Measurements from ENCODE around the gene CTCFL.
A peak's percentile ranks its signal among the peaks of the same experiment; 100 is the strongest.
"Not testable (repeated sequence)": the region's sequence is repeated elsewhere in the genome, so short reads cannot be mapped to it uniquely, and the experiment has no call there.

Gene CTCFL

GRCh38 chr20:57481281-57481711, 43.6 kb downstream of the CTCFL start:
- peak in 1 of 2 experiments; percentile 16 for DNase-seq

DNA sequence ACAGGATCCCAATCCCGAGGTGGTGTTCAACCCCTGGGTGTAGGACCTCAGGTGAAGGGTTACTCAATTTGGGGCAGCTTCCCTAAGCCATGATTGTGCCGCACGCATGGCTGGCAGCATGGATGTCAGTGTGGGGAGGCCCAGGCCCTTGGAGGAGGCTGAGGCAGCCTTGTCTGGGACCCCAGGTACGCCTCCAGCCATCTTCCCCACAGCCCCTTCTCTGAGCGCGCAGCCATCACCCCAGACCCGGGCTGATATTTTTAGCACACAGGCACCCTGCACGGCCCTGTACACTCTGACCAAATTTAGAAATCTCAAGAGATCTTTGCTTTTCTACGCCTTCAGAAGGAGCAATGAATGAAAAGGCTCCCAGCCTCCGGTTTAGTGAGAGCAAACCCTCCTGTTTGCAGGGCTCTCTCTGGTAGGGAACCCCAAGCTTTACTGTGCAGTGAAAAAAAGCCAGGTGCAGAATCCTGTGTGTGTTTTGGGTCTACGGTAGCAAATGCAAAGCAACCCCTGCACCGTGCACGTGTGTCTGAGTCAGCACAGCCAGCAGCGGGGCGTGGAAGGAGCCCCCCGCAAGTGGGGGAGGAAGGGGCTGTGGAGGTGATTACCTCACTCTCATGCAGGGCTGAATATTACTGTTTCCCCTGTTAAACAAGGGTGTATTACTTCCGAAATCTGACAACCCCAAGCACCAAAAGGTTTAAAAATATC, 44.3 kb downstream of the CTCFL start:
- DNase-seq = peak; percentile 15 to 36

DNA sequence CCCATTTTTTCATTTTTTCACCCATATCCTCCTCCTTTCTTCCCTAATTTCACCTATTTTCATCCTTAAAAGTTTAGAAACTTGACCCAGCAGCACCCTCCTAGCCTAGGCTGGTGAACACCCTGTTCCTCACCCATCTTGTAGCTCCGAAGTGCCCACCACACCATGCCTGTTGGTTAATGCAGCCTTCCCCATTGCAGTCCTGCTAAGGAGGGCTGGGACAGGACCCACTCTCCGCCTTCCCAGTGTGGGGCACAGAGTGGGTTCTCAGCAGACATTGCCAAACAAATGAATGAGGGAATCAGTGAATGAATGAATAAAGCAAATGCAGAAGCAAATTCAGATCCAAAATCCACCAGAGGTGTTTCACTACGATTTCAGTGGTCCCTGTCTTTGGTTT, 45.7 kb downstream of the CTCFL start:
- DNase-seq = no peak

DNA sequence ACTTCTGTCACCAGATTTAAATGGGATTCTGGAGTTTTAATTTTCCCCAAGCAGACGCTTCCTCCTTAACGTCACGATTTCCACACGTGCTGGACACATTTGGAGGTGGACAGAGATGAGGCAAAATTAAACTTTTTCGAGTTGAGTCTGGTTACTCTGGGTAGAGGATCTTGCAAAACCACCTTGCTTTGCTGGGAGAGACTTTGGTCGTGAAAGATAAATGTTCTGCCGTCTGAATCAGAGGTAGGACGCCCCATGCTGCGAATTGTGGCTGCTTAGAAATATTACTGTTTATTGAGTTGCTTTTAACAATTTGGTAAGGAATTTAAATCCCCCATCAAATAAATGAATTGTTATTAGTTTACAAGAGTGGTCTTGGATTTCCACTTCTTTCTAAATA, 46.8 kb downstream of the CTCFL start:
- no peak for DNase-seq

DNA sequence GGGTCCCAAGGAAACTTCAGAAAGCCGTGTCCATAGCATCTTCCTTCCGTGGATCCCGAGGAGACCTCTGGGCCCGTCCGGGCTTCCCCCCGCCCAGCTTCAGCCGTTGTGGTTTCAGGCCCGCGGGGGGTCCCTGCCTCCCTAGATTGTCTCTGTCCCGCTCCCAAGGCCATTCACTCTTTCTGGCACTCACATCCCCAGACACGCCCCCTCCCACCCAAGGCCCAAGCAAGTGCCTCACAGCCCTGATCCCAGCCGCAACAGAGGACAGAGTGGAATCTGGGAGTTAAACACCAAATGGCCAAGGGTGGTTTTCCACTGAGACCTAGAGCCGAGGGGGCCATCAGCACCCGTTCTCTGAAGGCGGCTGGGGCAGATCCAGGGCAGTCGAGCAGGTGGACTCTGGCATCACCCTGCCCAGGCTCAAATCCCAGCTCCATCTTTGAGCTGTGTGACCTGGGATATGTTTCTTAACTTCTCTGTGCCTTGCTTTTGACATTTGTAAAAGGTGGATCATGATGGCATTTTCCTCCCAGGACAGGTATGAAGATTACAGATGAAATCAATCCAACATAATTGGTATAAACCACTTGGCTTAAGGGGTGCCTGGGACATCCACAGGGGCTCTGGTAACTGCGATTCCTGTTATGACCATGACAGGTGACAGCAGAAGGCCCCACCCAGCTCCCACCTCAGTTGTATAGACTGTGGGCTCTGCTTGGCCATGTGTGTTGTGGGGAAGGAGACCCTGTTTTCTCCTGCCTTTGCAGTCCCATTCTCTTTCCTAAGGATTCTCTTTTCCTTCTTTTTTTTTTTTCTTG, 48.1 kb downstream of the CTCFL start:
- no peak for DNase-seq

GRCh38 chr20:57476084-57476526, 48.8 kb downstream of the CTCFL start:
- peak; percentile 64 to 65 for DNase-seq

GRCh38 chr20:57475388-57476083, 49.4 kb downstream of the CTCFL start:
- no peak for DNase-seq

- DNase-seq = no peak
Measured at GRCh38 chr20:57474816-57475215, 50.1 kb downstream of the CTCFL start.

GRCh38 chr20:57474205-57474604, 50.7 kb downstream of the CTCFL start:
- no peak for DNase-seq

- DNase-seq = peak; percentile 93 to 95
Measured at GRCh38 chr20:57473246-57474048, 51.5 kb downstream of the CTCFL start.

DNA sequence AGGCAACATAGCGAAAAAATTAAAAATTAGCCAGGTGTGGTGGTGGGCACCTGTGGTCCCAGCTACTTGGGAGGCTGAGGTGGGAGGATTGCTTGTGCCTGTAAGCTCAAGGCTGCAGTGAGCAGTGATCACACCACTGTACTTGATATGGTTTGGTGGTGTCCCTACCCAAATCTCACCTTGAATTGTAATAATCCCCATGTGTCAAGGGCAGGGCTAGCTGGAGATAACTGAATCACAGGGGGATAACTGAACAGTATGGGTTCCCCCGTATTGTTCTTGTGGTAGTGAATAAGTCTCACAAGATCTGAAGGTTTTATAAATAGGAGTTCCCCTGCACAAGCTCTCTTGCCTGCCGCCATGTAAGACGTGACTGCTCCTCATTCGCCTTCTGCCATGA, 52.5 kb downstream of the CTCFL start:
- DNase-seq = not testable (repeated sequence)

DNA sequence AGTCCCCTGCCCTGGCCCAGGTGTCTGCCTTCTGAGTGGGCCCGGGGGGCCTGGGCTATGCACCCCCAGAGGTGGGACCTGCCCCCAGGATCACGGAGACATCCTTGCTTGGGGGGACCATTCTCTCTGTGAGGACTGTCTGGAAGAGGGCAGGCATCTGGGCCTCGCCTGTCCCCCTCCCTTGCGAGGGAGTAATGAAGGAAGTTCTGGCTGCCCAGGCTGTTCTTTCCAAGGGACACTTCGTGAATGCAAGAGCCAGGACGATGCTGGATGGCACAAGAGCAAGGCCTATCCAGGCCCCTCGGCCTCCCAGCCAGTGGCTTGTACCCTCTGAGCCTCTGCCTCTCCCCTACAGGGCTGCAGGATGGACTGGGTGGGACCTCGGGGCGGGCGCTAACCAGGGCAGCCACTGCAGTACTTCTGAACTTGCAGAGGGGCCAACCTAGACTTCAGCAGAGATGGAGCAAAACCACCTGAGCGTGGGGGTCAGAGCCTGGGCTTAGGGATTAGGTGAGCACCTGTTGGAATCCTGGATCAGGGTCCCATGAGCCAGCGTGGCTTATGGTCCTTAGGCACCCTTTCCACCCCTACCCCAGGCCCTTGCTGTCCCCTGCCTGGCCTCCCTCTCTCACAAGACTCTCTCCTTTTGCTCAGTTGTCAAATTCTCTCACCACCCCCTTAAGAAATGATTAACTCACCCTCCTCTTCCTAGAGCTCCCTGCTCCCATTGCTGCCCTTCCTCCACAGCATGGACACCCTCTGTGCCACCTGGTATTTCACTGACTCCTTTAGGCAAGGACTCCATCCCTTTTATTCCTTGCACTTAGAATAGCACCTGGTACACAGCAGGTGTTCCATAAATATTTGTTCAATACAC, 53.2 kb downstream of the CTCFL start:
- no peak for DNase-seq

DNA sequence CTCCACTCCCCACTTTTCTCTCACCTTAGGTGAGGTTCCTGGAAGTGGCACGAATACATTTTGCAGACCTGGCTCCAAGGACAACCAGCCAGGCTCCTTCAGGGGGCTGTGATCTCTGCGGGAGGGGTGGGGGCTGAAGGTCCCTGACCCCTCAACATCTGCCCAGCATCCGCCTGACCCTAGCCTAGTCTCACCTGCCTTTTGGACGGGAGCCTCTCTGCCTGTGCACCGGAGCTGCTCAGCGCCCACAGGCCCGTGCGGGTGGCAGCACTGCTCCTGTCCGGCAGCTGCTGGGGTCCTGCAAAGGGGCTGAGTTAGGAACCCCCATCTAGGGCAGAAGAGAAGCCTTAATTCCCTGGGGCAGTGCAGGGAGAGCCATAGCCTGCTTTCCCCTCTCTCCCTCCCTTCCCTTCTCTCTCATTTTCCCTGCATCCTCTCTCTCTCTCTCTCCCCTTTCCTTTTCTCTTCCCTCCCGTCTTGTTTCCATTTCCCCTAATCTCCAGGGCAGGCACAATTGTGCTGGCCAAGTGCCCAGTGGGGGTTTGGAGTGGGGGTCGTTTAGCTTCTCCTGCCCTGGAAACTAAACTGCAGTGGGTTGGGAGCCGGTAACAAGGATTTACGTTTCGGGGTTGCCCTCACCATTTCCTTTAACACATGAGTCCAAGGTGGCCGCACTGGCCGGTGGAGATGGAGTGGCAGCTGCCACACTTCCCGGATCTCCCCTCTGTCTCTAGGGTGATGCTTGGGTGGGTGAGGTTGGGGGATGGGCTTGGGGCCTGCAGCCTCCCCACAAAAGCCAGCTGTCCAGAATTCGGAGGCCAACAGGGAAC, 54.1 kb downstream of the CTCFL start:
- DNase-seq = no peak

DNA sequence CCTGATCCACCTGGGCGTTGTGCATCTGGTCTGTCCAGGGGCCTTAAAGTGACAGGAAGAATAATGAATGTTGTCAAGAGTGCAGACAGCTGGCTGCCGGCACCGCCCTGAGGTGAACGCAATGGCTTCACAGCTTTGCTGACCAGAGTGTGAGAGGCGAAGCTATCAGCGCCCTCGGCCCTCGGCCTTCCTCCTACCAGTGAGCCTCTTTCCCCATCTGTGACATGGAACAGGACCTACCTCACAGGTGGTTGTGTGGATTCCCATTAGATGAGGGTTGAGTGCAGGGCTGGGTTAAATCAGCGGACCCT, 54.8 kb downstream of the CTCFL start:
- no peak for DNase-seq

GRCh38 chr20:57469418-57470211, 55.3 kb downstream of the CTCFL start:
- no peak for DNase-seq

DNA sequence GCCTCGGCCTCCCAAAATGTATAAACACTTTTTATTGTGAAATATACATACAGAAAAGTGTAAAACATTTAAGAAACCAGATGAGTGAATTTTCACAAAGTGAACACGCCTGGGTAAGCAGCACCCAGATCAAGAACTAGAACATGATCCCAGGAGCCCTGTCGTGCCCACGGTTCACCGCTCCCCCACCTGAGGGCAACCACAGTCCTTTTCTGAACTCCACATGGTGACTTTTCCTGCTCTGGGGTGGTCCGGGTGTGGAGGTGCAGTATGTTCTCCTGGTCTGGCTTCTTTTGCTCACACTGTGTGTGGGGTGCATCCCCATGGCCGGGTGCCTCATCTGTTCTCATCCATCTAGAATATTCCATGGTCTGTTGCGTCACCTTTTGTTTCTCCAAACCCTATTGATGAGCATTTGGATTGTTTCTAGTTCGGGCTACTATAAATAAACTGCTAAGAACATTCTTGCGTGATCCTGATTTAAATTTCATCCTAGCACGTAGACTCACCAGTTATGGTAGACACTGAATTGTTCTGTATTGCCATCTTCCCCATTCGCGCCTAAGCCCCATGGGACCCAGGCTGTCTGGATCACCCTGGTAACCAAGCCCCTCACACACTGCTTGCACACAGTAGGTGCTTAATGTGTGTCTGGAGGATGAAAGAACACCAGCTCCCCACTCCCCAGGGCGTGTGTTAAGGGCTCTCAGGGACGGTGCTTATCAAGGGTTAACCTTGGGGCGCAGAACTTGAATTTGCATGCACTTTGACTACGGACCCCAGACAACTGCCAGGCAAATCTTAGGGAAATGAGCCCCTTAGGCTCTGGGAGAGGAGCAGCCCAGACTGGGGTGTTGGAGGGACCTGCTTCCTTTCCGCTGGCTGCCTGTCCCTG, 56.2 kb downstream of the CTCFL start:
- no peak for DNase-seq

GRCh38 chr20:57467742-57468141, 57.2 kb downstream of the CTCFL start:
- no peak for DNase-seq

GRCh38 chr20:57465943-57466342, 59.0 kb downstream of the CTCFL start:
- DNase-seq = no peak

GRCh38 chr20:57465486-57465885, 59.5 kb downstream of the CTCFL start:
- no peak for DNase-seq

All from Kasumi-1 (cell line).